Calu3 (cell line): ENCODE measurements around the gene CHMP4B. TPM values are rescaled to one million over a fixed set of nuclear protein-coding genes. Genes with fewer than 3 reads are reported as not detected.

Source experiments
- BruUV-seq: library from RNA; stranded (reverse); fragments of 400-500 nt; replicated peaks from 2 replicates; lab custom pipeline; 2021; lab: Mats Ljungman, UMichigan
- CTCF ChIA-PET: fragments of 300-600 bp; sonication (Branson Sonifier 250); formaldehyde crosslinking; loops from one replicate; lab custom pipeline; 2022; ENCODE audit warnings: antibody characterized with exemption; lab: Charles Lee
- DNase-seq: peaks from one replicate; pipeline ENCODE4 v3.0.0; 2022
- H3K27ac Mint-ChIP-seq: one replicate; pipeline ENCODE4 v1.8.0; 2022; ENCODE audit warnings: mixed read lengths; ENCODE audit not compliant: unreplicated experiment
- H3K27me3 Mint-ChIP-seq: one replicate; pipeline ENCODE4 v1.8.0; 2022; ENCODE audit warnings: mixed read lengths; ENCODE audit not compliant: unreplicated experiment
- H3K36me3 Mint-ChIP-seq: one replicate; pipeline ENCODE4 v1.8.0; 2022; ENCODE audit warnings: mild to moderate bottlenecking, moderate library complexity, mixed read lengths; ENCODE audit not compliant: insufficient read depth, unreplicated experiment
- H3K4me1 Mint-ChIP-seq: one replicate; pipeline ENCODE4 v1.8.0; 2022; ENCODE audit warnings: mild to moderate bottlenecking, low read depth, mixed read lengths; ENCODE audit not compliant: unreplicated experiment
- H3K4me3 Mint-ChIP-seq: one replicate; pipeline ENCODE4 v1.8.0; 2022; ENCODE audit warnings: mild to moderate bottlenecking, low read depth, moderate library complexity, mixed read lengths; ENCODE audit not compliant: unreplicated experiment
- H3K9me3 Mint-ChIP-seq: one replicate; pipeline ENCODE4 v1.8.0; 2022; ENCODE audit warnings: low read depth, mixed read lengths; ENCODE audit not compliant: unreplicated experiment
- intact Hi-C: fragments of 100-400 bp; cut with micrococcal nuclease; formaldehyde crosslinking; loops from one replicate; pipeline ENCODE4 v1.10.0; 2022; ENCODE audit not compliant: unreplicated experiment
- total RNA-seq: library from RNA; stranded (reverse); gene quantifications from 2 replicates; pipeline ENCODE4 v1.2.3, GENCODE V29; 2022
- TF ChIP-seq, protein P1 (sequence below): fragments of 200-600 bp; IDR thresholded peaks from one replicate; pipeline ENCODE4 v1.8.0; 2022; ENCODE audit warnings: antibody characterized with exemption; ENCODE audit not compliant: unreplicated experiment

CHMP4B gene
- total RNA-seq, 1 experiment from 2014 or later = 234 TPM

DNA sequence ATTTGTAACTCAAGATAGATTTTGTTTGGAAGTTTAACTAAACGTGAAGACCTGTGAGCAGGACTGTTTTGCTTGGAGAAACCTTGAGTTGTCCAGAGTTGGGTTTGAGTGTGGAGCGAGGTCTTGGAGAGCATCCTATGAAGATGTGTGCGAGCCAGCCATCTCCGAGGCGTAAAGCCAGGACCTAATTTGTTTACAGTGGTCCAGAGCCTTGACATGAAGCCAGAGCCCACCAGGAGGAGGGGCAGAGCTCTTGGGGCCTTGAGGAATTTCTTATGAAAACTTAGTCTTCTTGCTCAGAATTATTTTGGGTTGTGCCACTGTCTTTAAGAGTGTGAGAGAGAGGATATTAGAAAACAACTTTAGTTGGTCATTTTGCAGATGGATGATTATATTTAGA is 6.3 kb downstream of the CHMP4B start:
- Mint-ChIP-seq H3K4me3 (no peak overlapping the region), H3K36me3 (peaks cover 44% of the 10 kb centered on the region), H3K4me1 (peaks cover 83% of the 10 kb centered on the region), H3K27me3 (no peaks in the 10 kb centered on the region), H3K27ac (no peak overlapping the region), H3K9me3 (no peaks in the 10 kb centered on the region)
- CTCF ChIA-PET = interaction anchor here (1.0 to 2.2 kb wide), 2 partner anchors 11 to 25 kb away, joined by 3 to 5 read pairs; no protein-coding TSS in a partner anchor
- BruUV-seq = no TSS peak
- TF ChIP-seq, protein P1, sequence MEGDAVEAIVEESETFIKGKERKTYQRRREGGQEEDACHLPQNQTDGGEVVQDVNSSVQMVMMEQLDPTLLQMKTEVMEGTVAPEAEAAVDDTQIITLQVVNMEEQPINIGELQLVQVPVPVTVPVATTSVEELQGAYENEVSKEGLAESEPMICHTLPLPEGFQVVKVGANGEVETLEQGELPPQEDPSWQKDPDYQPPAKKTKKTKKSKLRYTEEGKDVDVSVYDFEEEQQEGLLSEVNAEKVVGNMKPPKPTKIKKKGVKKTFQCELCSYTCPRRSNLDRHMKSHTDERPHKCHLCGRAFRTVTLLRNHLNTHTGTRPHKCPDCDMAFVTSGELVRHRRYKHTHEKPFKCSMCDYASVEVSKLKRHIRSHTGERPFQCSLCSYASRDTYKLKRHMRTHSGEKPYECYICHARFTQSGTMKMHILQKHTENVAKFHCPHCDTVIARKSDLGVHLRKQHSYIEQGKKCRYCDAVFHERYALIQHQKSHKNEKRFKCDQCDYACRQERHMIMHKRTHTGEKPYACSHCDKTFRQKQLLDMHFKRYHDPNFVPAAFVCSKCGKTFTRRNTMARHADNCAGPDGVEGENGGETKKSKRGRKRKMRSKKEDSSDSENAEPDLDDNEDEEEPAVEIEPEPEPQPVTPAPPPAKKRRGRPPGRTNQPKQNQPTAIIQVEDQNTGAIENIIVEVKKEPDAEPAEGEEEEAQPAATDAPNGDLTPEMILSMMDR = no peak
- DNase-seq = no peak
- intact Hi-C loops = no loop called here

- peak overlapping the region; percentile 31 for H3K27ac Mint-ChIP-seq
- H3K4me1 Mint-ChIP-seq = peaks cover 72% of the 10 kb centered on the region
- CTCF ChIA-PET = interaction anchor here (0.9 to 2.2 kb wide), 2 partner anchors 11 to 27 kb away, joined by 4 to 5 read pairs; no protein-coding TSS in a partner anchor
- no peaks in the 10 kb centered on the region for H3K9me3 Mint-ChIP-seq
- no TSS peak for BruUV-seq
- no peak overlapping the region for H3K4me3 Mint-ChIP-seq
- DNase-seq = no peak
- H3K36me3 Mint-ChIP-seq = peaks cover 41% of the 10 kb centered on the region
- H3K27me3 Mint-ChIP-seq = no peaks in the 10 kb centered on the region
- TF ChIP-seq, protein P1 = no peak
- intact Hi-C loops = no loop called here
Measured at GRCh38 chr20:33819456-33819855, 8.3 kb downstream of the CHMP4B start.

DNA sequence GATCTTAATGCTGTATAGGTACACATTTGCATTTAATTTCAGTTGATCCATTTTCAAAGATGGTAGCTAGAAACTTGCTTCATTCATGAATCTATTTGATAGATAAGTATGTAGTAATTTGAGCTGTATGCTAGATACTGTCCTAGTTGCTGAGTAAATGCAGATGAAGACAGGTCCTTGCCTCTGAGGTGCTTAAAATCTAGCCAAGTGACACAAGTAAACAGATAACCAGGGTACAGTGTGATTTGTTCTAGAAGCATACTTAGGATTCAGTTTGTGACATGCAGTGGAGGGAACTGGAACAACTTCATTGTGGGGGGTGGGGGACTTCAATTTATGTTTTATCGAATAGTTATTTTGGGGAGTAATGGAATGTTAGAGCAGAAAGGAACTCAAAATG is 9.2 kb downstream of the CHMP4B start:
- DNase-seq = no peak
- Mint-ChIP-seq H3K27me3 (no peaks in the 10 kb centered on the region), H3K4me1 (peaks cover 72% of the 10 kb centered on the region), H3K4me3 (no peak overlapping the region), H3K36me3 (peaks cover 39% of the 10 kb centered on the region), H3K9me3 (no peaks in the 10 kb centered on the region), H3K27ac (peak overlapping the region; percentile 56)
- intact Hi-C loops = no loop called here
- TF ChIP-seq, protein P1 = no peak
- no TSS peak for BruUV-seq
- CTCF ChIA-PET = interaction anchor here (0.9 kb wide), 1 partner anchor 11 kb away, joined by 4 read pairs; no protein-coding TSS in a partner anchor

GRCh38 chr20:33821270-33821836 is 10.2 kb downstream of the CHMP4B start:
- Mint-ChIP-seq H3K4me3 (no peak overlapping the region), H3K27me3 (no peaks in the 10 kb centered on the region), H3K36me3 (peaks cover 39% of the 10 kb centered on the region), H3K9me3 (no peaks in the 10 kb centered on the region), H3K4me1 (peaks cover 72% of the 10 kb centered on the region), H3K27ac (no peak overlapping the region)
- no TSS peak for BruUV-seq
- CTCF ChIA-PET = interaction anchor here (0.6 kb wide), 1 partner anchor 89 kb away, joined by 4 read pairs; no protein-coding TSS in a partner anchor
- TF ChIP-seq, protein P1 = no peak
- intact Hi-C loops = no loop called here
- DNase-seq = no peak
